Keratinocyte (primary cell): ENCODE data around the gene USP12.

Source experiments
- CTCF ChIP-seq, 3 experiments: IDR thresholded peaks in 1 of 3; conservative IDR thresholded peaks in 1 of 3; optimal IDR thresholded peaks in 1 of 3; 2 replicates in 2 of 3; 3 replicates in 1 of 3; pipeline versions ENCODE3 to v1.5.1; 2011; ENCODE audit warnings: low read length in 3 of 3, mild to moderate bottlenecking in 3 of 3, moderate library complexity in 2 of 3, control low read depth in 1 of 3, inconsistent platforms in 1 of 3; ENCODE audit not compliant: insufficient read depth in 2 of 3; ENCODE audit errors: extremely low read depth in 1 of 3
- EZH2 ChIP-seq: IDR thresholded peaks from one replicate; pipeline ENCODE4 v1.6.1; 2012; ENCODE audit warnings: inconsistent platforms, mild to moderate bottlenecking, low read length, moderate library complexity

- TF ChIP-seq CTCF (optimal IDR thresholded peaks at IDR 0.05 in 1 of 3, IDR thresholded peaks at IDR 0.05 in 1 of 3, conservative IDR thresholded peaks at IDR 0.05 in 1 of 3; ENCODE audit: extremely low read depth in 1 of 3, insufficient read depth in 2 of 3, low read length in 3 of 3), result no peak
- TF ChIP-seq EZH2, result no peak
These were observed 48.0 kb upstream of the USP12 start for GRCh38 chr13:27219611-27220010.
